Mesodermal cell (in vitro differentiated cells): ENCODE results near the gene SLC66A1.

Source experiments
- H3K27ac ChIP-seq: 2 replicates; pipeline ENCODE4 v1.7.0; 2013; ENCODE audit warnings: mild to moderate bottlenecking, low read depth, low read length, moderate library complexity; ENCODE audit not compliant: severe bottlenecking
- H3K36me3 ChIP-seq: 2 replicates; pipeline ENCODE4 v1.7.1; 2013; ENCODE audit warnings: mild to moderate bottlenecking, low read length, moderate library complexity; ENCODE audit not compliant: control insufficient read depth, insufficient read depth
- H3K4me1 ChIP-seq: one replicate; pipeline ENCODE4 v1.7.1; 2013; ENCODE audit warnings: mild to moderate bottlenecking, low read length; ENCODE audit not compliant: insufficient read depth, control insufficient read depth, poor library complexity, severe bottlenecking
- H3K4me3 ChIP-seq: 2 replicates; pipeline ENCODE4 v1.7.0; 2013; ENCODE audit warnings: low read length, control low read depth, mild to moderate bottlenecking; ENCODE audit not compliant: insufficient read depth, poor library complexity, severe bottlenecking; ENCODE audit errors: extremely low read depth
- H3K9me3 ChIP-seq: 2 replicates; pipeline ENCODE4 v1.7.1; 2013; ENCODE audit warnings: mild to moderate bottlenecking, low read length, moderate library complexity; ENCODE audit not compliant: control insufficient read depth
- WGBS, 2 experiments: methylation state at CpG; one replicate each; pipeline ENCODE4 v1.1.5; 2013; ENCODE audit warnings: missing lambda C conversion rate in 2 of 2; ENCODE audit not compliant: insufficient coverage in 2 of 2; 5-methylcytosine and 5-hydroxymethylcytosine counted together

The SLC66A1 gene

DNA sequence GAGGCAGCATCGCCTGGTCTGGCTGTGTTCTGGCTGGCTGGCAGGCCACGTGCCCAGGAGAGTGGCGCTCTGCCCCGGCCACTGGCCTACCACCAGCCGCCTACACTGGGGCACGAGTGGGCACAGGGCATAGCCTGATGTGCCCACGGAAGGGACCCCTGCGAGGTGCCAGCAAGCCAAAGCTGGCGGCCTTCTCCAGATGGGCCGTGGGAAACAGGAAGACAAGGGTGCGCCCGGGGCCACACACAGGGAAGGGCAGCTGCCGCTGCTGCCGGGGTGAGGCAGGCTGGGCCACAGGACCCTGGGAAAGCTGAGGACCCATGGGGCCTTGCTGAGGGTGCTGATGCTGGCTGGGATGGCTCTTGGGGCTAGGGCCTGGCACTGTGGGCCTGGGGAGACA, 40.7 kb downstream of the SLC66A1 start:
- 95 to 98% methylated on average over 11 to 14 of the region's 14 CpGs for WGBS, 2 experiments
- H3K36me3 ChIP-seq = peaks cover 84% of the 10 kb centered on the region
- no peaks in the 10 kb centered on the region for H3K9me3 ChIP-seq

DNA sequence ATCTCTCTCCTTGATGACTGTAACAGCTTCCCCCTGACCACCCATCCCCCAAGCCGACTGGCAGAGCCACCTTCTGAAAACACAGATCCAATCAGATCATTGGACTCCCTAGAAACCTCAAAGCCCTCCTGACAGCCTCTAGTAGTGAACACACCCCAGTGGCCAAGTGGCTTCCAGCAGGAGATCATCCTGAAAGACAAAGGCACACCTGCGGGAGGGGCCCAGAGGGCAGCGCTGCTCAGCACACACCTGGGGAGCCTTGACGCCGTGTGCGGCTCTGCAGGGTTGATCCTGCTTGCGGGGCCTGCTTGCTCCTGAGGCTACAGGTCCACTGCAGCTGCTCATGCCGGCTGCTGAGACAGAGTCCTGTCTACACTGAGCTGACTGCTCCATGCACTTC, 41.5 kb downstream of the SLC66A1 start:
- 69 to 71% methylated on average over 7 of the region's 8 CpGs for WGBS, 2 experiments
- H3K4me1 ChIP-seq = no peaks in the 10 kb centered on the region
- H3K36me3 ChIP-seq = peaks cover 83% of the 10 kb centered on the region
- H3K9me3 ChIP-seq = no peaks in the 10 kb centered on the region
- no peak overlapping the region for H3K4me3 ChIP-seq
- H3K27ac ChIP-seq = no peak overlapping the region

More for the DNA sequence above, 40.7 kb downstream of the SLC66A1 start:
- Histone ChIP-seq H3K27ac (no peak overlapping the region), H3K4me3 (no peak overlapping the region), H3K4me1 (no peaks in the 10 kb centered on the region)

DNA sequence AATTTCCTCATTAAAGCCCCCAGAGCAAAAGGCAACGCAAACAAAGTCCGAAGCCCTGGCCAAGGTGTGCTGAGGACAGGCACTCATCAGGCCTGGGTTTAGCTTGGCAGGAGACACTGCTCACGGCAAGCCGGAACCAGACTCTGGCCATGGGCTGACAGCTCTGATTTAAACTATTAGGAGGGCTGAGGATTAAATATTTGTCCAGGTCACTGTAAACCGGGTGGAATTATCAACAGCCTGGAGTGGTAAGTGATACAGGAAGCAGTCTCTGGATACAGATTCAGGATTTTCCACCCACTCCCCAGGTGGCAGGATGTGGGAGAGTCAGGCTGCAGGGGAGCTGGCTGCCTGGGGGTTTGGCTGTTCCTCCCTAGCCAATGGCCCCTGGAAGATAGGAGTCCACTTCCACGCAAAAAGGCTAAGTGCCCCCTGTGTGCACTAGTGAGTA, 42.4 kb downstream of the SLC66A1 start:
- peaks cover 75% of the 10 kb centered on the region for H3K36me3 ChIP-seq
- 92 to 94% methylated on average over 5 of the region's 6 CpGs for WGBS, 2 experiments

DNA sequence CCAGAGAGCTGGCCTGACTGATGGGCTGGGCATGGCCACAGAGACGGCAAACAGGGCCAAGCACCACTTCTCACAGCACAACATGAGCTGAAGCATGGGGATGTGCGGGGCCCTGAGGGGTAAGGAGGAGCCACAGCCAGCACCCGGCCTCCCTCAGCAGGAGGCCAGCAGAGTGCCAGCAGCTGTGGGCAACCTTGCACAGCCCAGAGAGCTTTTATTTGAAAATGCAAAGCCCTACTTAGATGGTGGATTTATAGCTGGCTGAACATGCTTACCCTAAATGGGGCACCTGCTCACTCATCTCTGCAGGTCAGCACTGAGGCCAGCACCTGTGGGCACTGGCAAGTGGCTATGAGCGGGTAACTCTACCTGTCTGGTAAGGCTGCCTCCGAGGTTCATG, 44.1 kb downstream of the SLC66A1 start:
- Histone ChIP-seq H3K27ac (no peak overlapping the region), H3K4me1 (no peaks in the 10 kb centered on the region), H3K9me3 (no peaks in the 10 kb centered on the region), H3K4me3 (no peak overlapping the region), H3K36me3 (peaks cover 69% of the 10 kb centered on the region)
- 89 to 94% methylated on average over 5 of the region's 5 CpGs for WGBS, 2 experiments

More for the DNA sequence above, 42.4 kb downstream of the SLC66A1 start:
- Histone ChIP-seq H3K27ac (no peak overlapping the region), H3K9me3 (no peaks in the 10 kb centered on the region), H3K4me3 (no peak overlapping the region), H3K4me1 (no peaks in the 10 kb centered on the region)

DNA sequence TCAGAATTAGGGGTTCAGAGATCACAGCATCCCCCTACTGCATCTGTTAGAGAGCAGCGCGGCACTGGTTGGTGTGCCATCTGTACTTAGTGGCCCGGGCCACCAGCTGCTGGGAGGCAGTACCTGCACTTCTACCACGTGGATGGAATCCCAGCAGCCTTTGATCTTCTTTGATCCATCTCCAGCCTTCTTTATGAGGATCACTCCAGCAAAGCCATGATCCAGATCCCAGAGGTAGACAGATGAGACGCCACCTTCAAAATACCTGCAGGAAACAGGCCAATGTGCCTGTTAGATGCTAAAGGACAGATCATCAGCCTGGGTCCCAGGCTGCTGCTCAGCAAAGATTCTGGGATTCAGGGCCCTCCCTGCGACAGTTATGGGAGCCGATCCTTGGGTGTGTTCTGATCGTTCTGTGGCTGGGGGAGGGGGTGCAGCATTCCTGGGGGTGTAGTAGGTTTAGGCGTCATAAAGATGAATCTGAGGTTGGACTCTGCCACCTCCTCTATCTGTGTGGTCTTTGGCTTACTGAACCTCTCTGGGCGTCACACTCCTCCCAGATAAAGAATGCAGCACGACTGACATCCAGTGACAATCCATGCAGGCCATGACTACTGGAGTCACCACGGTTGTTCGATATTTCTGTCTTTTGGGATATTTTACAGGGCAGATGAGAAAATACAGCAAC, 45.3 kb downstream of the SLC66A1 start:
- H3K36me3 ChIP-seq = peaks cover 59% of the 10 kb centered on the region
- 94 to 100% methylated on average over 7 to 11 of the region's 13 CpGs for WGBS, 2 experiments
- H3K27ac ChIP-seq = no peak overlapping the region
- no peaks in the 10 kb centered on the region for H3K9me3 ChIP-seq
- no peaks in the 10 kb centered on the region for H3K4me1 ChIP-seq
- no peak overlapping the region for H3K4me3 ChIP-seq

DNA sequence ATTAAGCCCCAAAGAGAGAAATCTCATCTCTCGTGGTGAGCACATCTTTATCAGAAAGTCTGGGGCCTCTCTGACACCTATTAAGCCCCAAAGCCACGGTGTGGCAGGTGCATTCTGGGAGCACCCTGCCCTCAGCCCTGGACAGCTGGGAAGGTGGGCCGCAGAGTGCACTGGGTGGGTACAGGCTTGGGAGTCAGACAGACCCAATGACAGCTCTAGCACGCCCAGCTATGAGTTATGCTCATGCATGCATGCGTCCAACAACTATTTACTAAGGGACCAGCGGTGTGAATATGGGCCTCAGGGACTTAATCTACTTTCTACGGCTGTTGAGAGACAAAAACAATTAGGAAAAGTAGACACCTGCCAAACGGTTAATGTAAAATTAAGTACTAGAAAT, 46.6 kb downstream of the SLC66A1 start:
- Histone ChIP-seq H3K4me3 (no peak overlapping the region), H3K9me3 (no peaks in the 10 kb centered on the region), H3K27ac (no peak overlapping the region), H3K4me1 (no peaks in the 10 kb centered on the region), H3K36me3 (peaks cover 52% of the 10 kb centered on the region)
- 94 to 96% methylated on average over 5 of the region's 8 CpGs for WGBS, 2 experiments

DNA sequence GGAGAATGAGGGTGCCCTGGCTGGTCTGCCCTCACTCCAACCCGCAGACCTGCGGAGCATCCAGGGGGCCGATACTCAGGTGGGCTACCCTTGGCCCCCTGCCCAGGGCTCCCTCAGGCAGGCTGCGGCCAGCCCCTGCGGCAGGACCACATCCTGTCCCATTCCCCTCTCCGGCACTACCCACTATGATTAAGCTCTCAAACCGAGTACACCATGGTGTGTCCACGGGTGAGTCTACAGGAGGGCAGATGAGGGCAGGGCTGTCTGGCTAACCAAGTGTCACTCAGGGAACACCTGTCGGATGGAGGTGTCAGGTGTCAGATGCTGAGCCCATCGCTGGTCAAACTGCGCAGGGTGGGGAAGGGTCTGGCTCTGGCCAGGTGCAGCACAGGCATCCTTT, 47.2 kb downstream of the SLC66A1 start:
- WGBS, 2 experiments = 91 to 98% methylated on average over 9 to 11 of the region's 11 CpGs
- no peak overlapping the region for H3K4me3 ChIP-seq
- H3K9me3 ChIP-seq = no peaks in the 10 kb centered on the region
- no peaks in the 10 kb centered on the region for H3K4me1 ChIP-seq
- H3K36me3 ChIP-seq = peaks cover 46% of the 10 kb centered on the region
- H3K27ac ChIP-seq = no peak overlapping the region

DNA sequence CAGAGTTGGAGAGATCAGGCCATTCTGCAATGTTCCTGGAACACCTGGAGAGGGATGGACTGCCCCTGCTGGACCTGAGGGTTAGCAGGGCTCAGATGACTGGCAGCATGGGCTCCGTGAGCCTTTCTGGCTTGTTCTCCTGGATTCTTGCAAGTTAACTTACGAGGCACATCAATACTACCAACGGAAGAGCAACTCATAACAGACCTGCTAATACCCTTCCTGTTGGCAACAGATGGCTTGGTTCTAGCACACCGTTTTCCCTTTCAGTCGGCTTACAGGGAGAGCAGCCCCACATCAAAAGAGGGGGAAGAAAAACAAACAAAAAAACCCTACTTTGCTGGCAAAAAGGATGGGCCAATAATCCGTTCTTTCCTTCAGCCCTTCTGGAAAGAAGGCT, 47.9 kb downstream of the SLC66A1 start:
- no peaks in the 10 kb centered on the region for H3K4me1 ChIP-seq
- H3K4me3 ChIP-seq = no peak overlapping the region
- H3K27ac ChIP-seq = no peak overlapping the region
- WGBS, 2 experiments = 91 to 94% methylated on average over 5 of the region's 6 CpGs
- no peaks in the 10 kb centered on the region for H3K9me3 ChIP-seq
- peaks cover 41% of the 10 kb centered on the region for H3K36me3 ChIP-seq

DNA sequence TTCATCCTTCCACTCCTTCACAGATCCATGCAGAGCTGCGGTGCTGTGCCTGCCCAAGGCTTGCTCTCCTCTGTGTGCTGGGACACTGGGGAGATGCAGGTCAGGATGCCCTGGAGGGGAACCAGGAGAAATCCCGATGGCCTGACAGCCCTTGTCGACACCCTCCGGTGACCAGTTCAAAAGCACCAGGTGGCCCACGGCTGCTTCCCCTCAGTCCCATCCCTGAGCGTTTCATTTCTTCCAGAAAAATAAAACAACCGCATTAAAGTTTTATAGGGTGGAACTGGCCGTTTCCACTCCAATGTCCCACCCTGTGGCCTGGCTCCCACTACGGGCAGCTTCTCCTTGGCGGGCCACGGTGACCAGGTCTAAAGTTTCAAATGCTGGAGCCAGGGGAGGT, 48.3 kb downstream of the SLC66A1 start:
- WGBS, 2 experiments = 88 to 97% methylated on average over 6 of the region's 11 CpGs

DNA sequence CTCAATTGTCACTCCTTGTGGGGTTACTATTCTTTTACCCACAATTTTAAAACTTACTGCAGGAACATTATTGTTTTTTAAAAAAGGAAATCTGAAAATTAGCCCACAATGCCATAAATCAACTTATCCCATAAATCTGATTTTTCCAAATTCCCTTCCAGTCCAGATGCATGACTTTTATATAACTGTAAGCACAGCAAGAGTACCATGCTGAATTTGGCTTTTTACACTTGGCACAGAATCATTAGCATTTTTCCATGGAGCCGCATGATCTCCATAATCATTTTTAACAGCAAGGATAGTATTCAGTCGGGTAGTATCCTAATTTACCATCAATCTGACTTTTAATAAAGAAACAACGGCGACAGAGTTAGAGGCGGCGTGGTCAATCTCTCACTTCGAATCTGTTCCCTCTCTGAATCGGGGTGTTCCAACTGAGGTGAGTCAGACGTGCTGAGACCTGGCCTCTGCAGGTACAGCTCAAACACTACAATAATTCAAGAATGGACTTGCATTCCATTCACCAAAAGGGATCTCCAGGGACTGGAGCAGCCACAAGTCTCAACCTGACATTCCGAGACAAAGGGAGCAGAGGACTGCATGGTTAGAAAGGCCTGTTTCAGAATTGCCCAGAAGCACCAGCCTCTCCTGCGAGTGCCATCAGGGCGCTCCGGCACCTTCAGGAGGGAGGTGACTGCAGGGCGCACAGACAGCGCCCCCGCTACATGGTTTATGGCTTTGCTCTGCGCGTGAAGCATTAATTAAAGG, 48.9 kb downstream of the SLC66A1 start:
- no peak overlapping the region for H3K4me3 ChIP-seq
- 91 to 93% methylated on average over 15 to 16 of the region's 18 CpGs for whole genome bisulfite sequencing, 2 experiments
- peaks cover 38% of the 10 kb centered on the region for H3K36me3 ChIP-seq
- no peaks in the 10 kb centered on the region for H3K4me1 ChIP-seq
- no peaks in the 10 kb centered on the region for H3K9me3 ChIP-seq
- no peak overlapping the region for H3K27ac ChIP-seq

More for the DNA sequence above, 48.3 kb downstream of the SLC66A1 start:
- Histone ChIP-seq H3K36me3 (peaks cover 42% of the 10 kb centered on the region), H3K27ac (no peak overlapping the region), H3K4me1 (no peaks in the 10 kb centered on the region), H3K4me3 (no peak overlapping the region), H3K9me3 (no peaks in the 10 kb centered on the region)
